Measurements from ENCODE around the gene GSG1L.

GSG1L gene

GRCh38 chr16:27999687-28000086 is 63.8 kb downstream of the GSG1L start:
- H3K36me3 ChIP-seq (ENCODE audit: low read length) = no peaks in the 10 kb centered on the region
- no peak overlapping the region for H3K9ac ChIP-seq (ENCODE audit: low read length)
- TF ChIP-seq CTCF (IDR thresholded peaks at IDR 0.05; ENCODE audit: insufficient read depth, low read length, poor library complexity, severe bottlenecking) = no peak
- TF ChIP-seq EZH2phosphoT487 (conservative IDR thresholded peaks at IDR 0.05; ENCODE audit: low read length) = no peak
- no peaks in the 10 kb centered on the region for H3K9me2 ChIP-seq (replicated peaks; ENCODE audit: insufficient read depth, low read length)
- H3K9me3 ChIP-seq (ENCODE audit: insufficient read depth, low read length) = no peaks in the 10 kb centered on the region
- H3K4me2 ChIP-seq (ENCODE audit: low read depth, low read length, poor library complexity, severe bottlenecking) = no peak overlapping the region
- H3K79me2 ChIP-seq (ENCODE audit: insufficient read depth, low read length) = no peaks in the 10 kb centered on the region
- H3K4me3 ChIP-seq (ENCODE audit: insufficient read depth, low read length, poor library complexity, severe bottlenecking) = no peak overlapping the region
- H3K27me3 ChIP-seq (ENCODE audit: low read length) = no peaks in the 10 kb centered on the region
- no peak overlapping the region for H3K27ac ChIP-seq (ENCODE audit: low read depth, low read length)
- H4K20me1 ChIP-seq (ENCODE audit: low read depth, low read length) = no peaks in the 10 kb centered on the region
- no peaks in the 10 kb centered on the region for H3F3A ChIP-seq (ENCODE audit: insufficient read depth)
- no peak overlapping the region for H2AFZ ChIP-seq (ENCODE audit: low read depth, low read length, severe bottlenecking)

- Histone ChIP-seq H3K4me3 (ENCODE audit: insufficient read depth, low read length, poor library complexity, severe bottlenecking) (no peak overlapping the region), H3K9ac (ENCODE audit: low read length) (no peak overlapping the region), H3K9me2 (replicated peaks; ENCODE audit: insufficient read depth, low read length) (no peaks in the 10 kb centered on the region), H3K4me2 (ENCODE audit: low read depth, low read length, poor library complexity, severe bottlenecking) (no peak overlapping the region), H3K79me2 (ENCODE audit: insufficient read depth, low read length) (no peaks in the 10 kb centered on the region), H3F3A (ENCODE audit: insufficient read depth) (no peaks in the 10 kb centered on the region), H2AFZ (ENCODE audit: low read depth, low read length, severe bottlenecking) (no peak overlapping the region), H3K9me3 (ENCODE audit: insufficient read depth, low read length) (no peaks in the 10 kb centered on the region), H4K20me1 (ENCODE audit: low read depth, low read length) (no peaks in the 10 kb centered on the region), H3K27me3 (ENCODE audit: low read length) (no peaks in the 10 kb centered on the region), H3K27ac (ENCODE audit: low read depth, low read length) (no peak overlapping the region), H3K36me3 (ENCODE audit: low read length) (no peaks in the 10 kb centered on the region)
- no peak for TF ChIP-seq CTCF (IDR thresholded peaks at IDR 0.05; ENCODE audit: insufficient read depth, low read length, poor library complexity, severe bottlenecking)
- no peak for TF ChIP-seq EZH2phosphoT487 (conservative IDR thresholded peaks at IDR 0.05; ENCODE audit: low read length)
Observed at GRCh38 chr16:27995378-27995777, 68.1 kb downstream of the GSG1L start.

- H3K27me3 ChIP-seq (ENCODE audit: low read length) = no peaks in the 10 kb centered on the region
- no peaks in the 10 kb centered on the region for H3K36me3 ChIP-seq (ENCODE audit: low read length)
- no peaks in the 10 kb centered on the region for H3F3A ChIP-seq (ENCODE audit: insufficient read depth)
- H3K9ac ChIP-seq (ENCODE audit: low read length) = no peak overlapping the region
- no peak for TF ChIP-seq EZH2phosphoT487 (conservative IDR thresholded peaks at IDR 0.05; ENCODE audit: low read length)
- no peak overlapping the region for H3K27ac ChIP-seq (ENCODE audit: low read depth, low read length)
- H3K9me2 ChIP-seq (replicated peaks; ENCODE audit: insufficient read depth, low read length) = no peaks in the 10 kb centered on the region
- H2AFZ ChIP-seq (ENCODE audit: low read depth, low read length, severe bottlenecking) = no peak overlapping the region
- H3K4me2 ChIP-seq (ENCODE audit: low read depth, low read length, poor library complexity, severe bottlenecking) = no peak overlapping the region
- no peaks in the 10 kb centered on the region for H4K20me1 ChIP-seq (ENCODE audit: low read depth, low read length)
- H3K79me2 ChIP-seq (ENCODE audit: insufficient read depth, low read length) = no peaks in the 10 kb centered on the region
- no peaks in the 10 kb centered on the region for H3K9me3 ChIP-seq (ENCODE audit: insufficient read depth, low read length)
- H3K4me3 ChIP-seq (ENCODE audit: insufficient read depth, low read length, poor library complexity, severe bottlenecking) = no peak overlapping the region
Observed at GRCh38 chr16:27994686-27995085, 68.8 kb downstream of the GSG1L start.

- Histone ChIP-seq H3K27ac (ENCODE audit: low read depth, low read length) (no peak overlapping the region), H4K20me1 (ENCODE audit: low read depth, low read length) (no peaks in the 10 kb centered on the region), H2AFZ (ENCODE audit: low read depth, low read length, severe bottlenecking) (no peak overlapping the region), H3F3A (ENCODE audit: insufficient read depth) (no peaks in the 10 kb centered on the region), H3K4me3 (ENCODE audit: insufficient read depth, low read length, poor library complexity, severe bottlenecking) (no peak overlapping the region), H3K9me3 (ENCODE audit: insufficient read depth, low read length) (no peaks in the 10 kb centered on the region), H3K9me2 (replicated peaks; ENCODE audit: insufficient read depth, low read length) (no peaks in the 10 kb centered on the region), H3K36me3 (ENCODE audit: low read length) (no peaks in the 10 kb centered on the region), H3K9ac (ENCODE audit: low read length) (no peak overlapping the region), H3K79me2 (ENCODE audit: insufficient read depth, low read length) (no peaks in the 10 kb centered on the region), H3K27me3 (ENCODE audit: low read length) (no peaks in the 10 kb centered on the region), H3K4me2 (ENCODE audit: low read depth, low read length, poor library complexity, severe bottlenecking) (no peak overlapping the region)
- no peak for TF ChIP-seq EZH2phosphoT487 (conservative IDR thresholded peaks at IDR 0.05; ENCODE audit: low read length)
- TF ChIP-seq CTCF (IDR thresholded peaks at IDR 0.05; ENCODE audit: insufficient read depth, low read length, poor library complexity, severe bottlenecking) = no peak
Observed at GRCh38 chr16:27993587-27993986, 69.9 kb downstream of the GSG1L start.
